H9 (cell line): ENCODE results near the gene RPS15. TPM values are rescaled to one million over a fixed set of nuclear protein-coding genes. Genes with fewer than 3 reads are reported as not detected.

Experiments used
- DNase-seq: peaks from one replicate; pipeline ENCODE4 v3.0.0-alpha.2; 2017
- H2AFZ ChIP-seq: one replicate; pipeline ENCODE4 v1.6.1; 2013; ENCODE audit warnings: mild to moderate bottlenecking, low read length, control low read depth, moderate library complexity
- H2AK5ac ChIP-seq: 2 replicates; pipeline ENCODE4 v1.6.1; 2013; ENCODE audit warnings: low read length, control low read depth, mixed read lengths; ENCODE audit not compliant: insufficient read length
- H2BK120ac ChIP-seq: one replicate; pipeline ENCODE4 v1.6.1; 2013; ENCODE audit warnings: low read depth, mild to moderate bottlenecking, low read length, control low read depth, inconsistent platforms; ENCODE audit not compliant: poor library complexity, severe bottlenecking
- H2BK12ac ChIP-seq: 2 replicates; pipeline ENCODE4 v1.6.1; 2013; ENCODE audit warnings: low read length, control low read depth, mixed read lengths, low read depth; ENCODE audit not compliant: insufficient read length
- H2BK15ac ChIP-seq: 2 replicates; pipeline ENCODE4 v1.6.1; 2013; ENCODE audit warnings: low read depth, low read length, control low read depth
- H2BK20ac ChIP-seq: one replicate; pipeline ENCODE4 v1.6.1; 2013; ENCODE audit warnings: low read depth, mild to moderate bottlenecking, low read length, control low read depth, inconsistent platforms; ENCODE audit not compliant: poor library complexity, severe bottlenecking
- H2BK5ac ChIP-seq: 2 replicates; pipeline ENCODE4 v1.6.1; 2013; ENCODE audit warnings: low read length, control low read depth, mixed read lengths; ENCODE audit not compliant: insufficient read length
- H3K14ac ChIP-seq: 2 replicates; pipeline ENCODE4 v1.6.1; 2013; ENCODE audit warnings: low read length, control low read depth; ENCODE audit not compliant: insufficient read depth
- H3K18ac ChIP-seq: 2 replicates; pipeline ENCODE4 v1.6.1; 2013; ENCODE audit warnings: low read depth, mild to moderate bottlenecking, mixed read lengths, low read length, control low read depth; ENCODE audit not compliant: insufficient read length
- H3K23ac ChIP-seq: 2 replicates; pipeline ENCODE4 v1.6.1; 2013; ENCODE audit warnings: low read length, control low read depth, mixed read lengths, low read depth; ENCODE audit not compliant: insufficient read length
- H3K23me2 ChIP-seq: 2 replicates; pipeline ENCODE4 v1.6.1; 2013; ENCODE audit warnings: low read depth, mild to moderate bottlenecking, mixed read lengths, low read length, control low read depth; ENCODE audit not compliant: insufficient read length, poor library complexity, severe bottlenecking
- H3K27ac ChIP-seq: 2 replicates; pipeline ENCODE4 v1.5.1; 2013; ENCODE audit warnings: low read length, control low read depth, mixed read lengths, low read depth; ENCODE audit not compliant: insufficient read length
- H3K27me3 ChIP-seq: 2 replicates; pipeline ENCODE4 v1.6.1; 2013; ENCODE audit warnings: low read length, control low read depth, inconsistent platforms; ENCODE audit not compliant: insufficient read depth
- H3K4ac ChIP-seq: 2 replicates; pipeline ENCODE4 v1.6.1; 2013; ENCODE audit warnings: low read depth, mild to moderate bottlenecking, control low read depth, inconsistent platforms, low read length, moderate library complexity
- H3K4me1 ChIP-seq: 2 replicates; pipeline ENCODE4 v1.6.1; 2013; ENCODE audit warnings: low read length, control low read depth, inconsistent platforms; ENCODE audit not compliant: insufficient read depth
- H3K4me2 ChIP-seq: 2 replicates; pipeline ENCODE4 v1.6.1; 2013; ENCODE audit warnings: low read length, control low read depth, mixed read lengths; ENCODE audit not compliant: insufficient read length, insufficient read depth
- H3K56ac ChIP-seq: 2 replicates; pipeline ENCODE4 v1.6.1; 2013; ENCODE audit warnings: low read depth, mild to moderate bottlenecking, mixed read lengths, low read length, control low read depth; ENCODE audit not compliant: insufficient read length
- H3K79me1 ChIP-seq: 2 replicates; pipeline ENCODE4 v1.6.1; 2013; ENCODE audit warnings: low read depth, mild to moderate bottlenecking, moderate library complexity, low read length, control low read depth, inconsistent platforms; ENCODE audit not compliant: insufficient read depth, poor library complexity, severe bottlenecking
- H3K79me2 ChIP-seq: 2 replicates; pipeline ENCODE4 v1.6.1; 2013; ENCODE audit warnings: low read length, control low read depth, inconsistent platforms; ENCODE audit not compliant: insufficient read depth
- H3K9ac ChIP-seq: 2 replicates; pipeline ENCODE4 v1.6.1; 2013; ENCODE audit warnings: low read length, control low read depth, mixed read lengths; ENCODE audit not compliant: insufficient read length; ENCODE audit errors: extremely low read depth
- H3K9me3 ChIP-seq: one replicate; pipeline ENCODE4 v1.6.1; 2013; ENCODE audit warnings: low read depth, low read length, inconsistent platforms; ENCODE audit not compliant: control insufficient read depth
- H3T11ph ChIP-seq: one replicate; pipeline ENCODE4 v1.6.1; 2013; ENCODE audit warnings: mild to moderate bottlenecking, low read length, control low read depth, inconsistent platforms
- H4K20me1 ChIP-seq: one replicate; pipeline ENCODE4 v1.6.1; 2013; ENCODE audit not compliant: control insufficient read depth, insufficient read length, insufficient read depth
- H4K5ac ChIP-seq: 2 replicates; pipeline ENCODE4 v1.6.1; 2013; ENCODE audit warnings: low read depth, mild to moderate bottlenecking, mixed read lengths, low read length, control low read depth; ENCODE audit not compliant: insufficient read length
- H4K8ac ChIP-seq: replicated peaks from 2 replicates; pipeline ENCODE4 v1.6.1; 2013; ENCODE audit warnings: low read length, control low read depth, mixed read lengths, low read depth; ENCODE audit not compliant: insufficient read length
- H4K91ac ChIP-seq: 2 replicates; pipeline ENCODE4 v1.6.1; 2013; ENCODE audit warnings: low read depth, mild to moderate bottlenecking, moderate library complexity, mixed read lengths, low read length, control low read depth; ENCODE audit not compliant: insufficient read length
- H3K27ac Mint-ChIP-seq, 3 experiments: 2 replicates in 2 of 3; 3 replicates in 1 of 3; pipeline ENCODE4 v1.8.0; 2020 to 2021; ENCODE audit warnings: mixed read lengths in 3 of 3, mild to moderate bottlenecking in 1 of 3, moderate library complexity in 1 of 3
- H3K27me3 Mint-ChIP-seq: 2 replicates; pipeline ENCODE4 v1.8.0; 2021; ENCODE audit warnings: low read depth, mild to moderate bottlenecking, moderate library complexity, mixed read lengths
- H3K36me3 Mint-ChIP-seq, 3 experiments: 2 replicates in 2 of 3; 3 replicates in 1 of 3; pipeline ENCODE4 v1.8.0; 2020 to 2021; ENCODE audit warnings: low read depth in 3 of 3, mixed read lengths in 3 of 3; ENCODE audit not compliant: insufficient read depth in 1 of 3
- H3K4me1 Mint-ChIP-seq, 2 experiments: 2 replicates each; pipeline ENCODE4 v1.8.0; 2020; ENCODE audit warnings: mixed read lengths in 2 of 2
- H3K4me3 Mint-ChIP-seq, 2 experiments: 2 replicates in 1 of 2; 3 replicates in 1 of 2; pipeline ENCODE4 v1.8.0; 2020 to 2021; ENCODE audit warnings: mild to moderate bottlenecking in 2 of 2, mixed read lengths in 2 of 2, moderate library complexity in 1 of 2
- H3K9me3 Mint-ChIP-seq, 2 experiments: 2 replicates in 1 of 2; 3 replicates in 1 of 2; pipeline ENCODE4 v1.8.0; 2020; ENCODE audit warnings: mild to moderate bottlenecking in 2 of 2, mixed read lengths in 2 of 2, moderate library complexity in 1 of 2
- WGBS: extraction: QIAGEN DNeasy Blood & Tissue Kit; methylation state at CpG from one replicate; pipeline ENCODE4 v1.1.7; 2013; ENCODE audit warnings: missing lambda C conversion rate, low lambda C conversion rate, mixed read lengths; ENCODE audit not compliant: insufficient read length; ENCODE audit errors: extremely low coverage; 5-methylcytosine and 5-hydroxymethylcytosine counted together
- total RNA-seq: library from RNA; stranded (reverse); gene quantifications from 2 replicates; pipeline ENCODE4 v1.2.1, GENCODE V29; 2021
- TF ChIP-seq, protein P1 (sequence below): fragments of 200-600 bp; sonication (generic); conservative IDR thresholded peaks from 3 replicates; pipeline ENCODE4 v1.8.0; 2021; ENCODE audit warnings: antibody characterized with exemption, mild to moderate bottlenecking

RPS15 gene
- total RNA-seq, 1 experiment from 2014 or later = 1,628 TPM

DNA sequence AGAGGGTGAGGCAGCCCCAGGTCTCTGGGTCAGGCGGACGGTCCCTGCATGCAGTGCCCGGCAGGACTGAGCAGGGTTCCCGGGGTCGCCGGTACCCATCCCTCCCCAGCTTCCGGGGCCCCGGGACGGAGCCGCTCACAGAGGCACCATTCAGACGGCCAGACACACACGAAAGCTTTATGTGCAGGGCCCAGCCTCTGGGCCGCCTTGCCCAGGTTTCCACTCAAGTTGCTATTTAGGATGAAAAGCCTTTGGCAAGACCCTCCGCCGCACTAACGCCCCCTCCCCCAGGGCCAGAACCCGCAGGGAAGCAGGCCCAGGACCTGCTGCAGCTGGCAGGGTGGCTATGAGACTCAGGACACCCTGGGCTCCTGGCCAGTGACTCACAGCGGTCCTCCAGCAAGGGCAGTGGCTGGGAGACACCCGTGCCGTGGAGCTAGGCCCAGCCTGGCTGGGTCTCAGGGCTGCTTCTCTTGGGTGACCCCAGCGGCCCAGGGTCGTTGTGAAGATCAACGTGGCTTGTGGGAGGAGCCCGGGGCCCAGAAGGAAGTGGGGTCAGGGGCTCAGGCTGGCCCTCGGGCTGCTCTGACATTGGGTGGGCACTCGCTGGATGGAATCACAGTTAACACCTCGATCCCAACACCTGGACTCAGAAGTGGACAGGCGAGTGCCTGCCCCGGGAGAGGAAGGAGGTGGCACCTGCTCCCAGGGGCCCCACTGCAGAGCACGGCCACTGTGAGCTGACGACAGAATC lies 36.0 kb downstream of the RPS15 start:
- Histone ChIP-seq H3T11ph (no peak overlapping the region), H3K27me3 (peaks cover 16% of the 10 kb centered on the region; the same call in 1 of the 2 replicates), H4K5ac (no peak overlapping the region), H2BK15ac (no peak overlapping the region), H2BK120ac (no peak overlapping the region), H3K9me3 (no peaks in the 10 kb centered on the region), H3K79me2 (no peaks in the 10 kb centered on the region), H3K79me1 (no peaks in the 10 kb centered on the region), H2BK20ac (no peak overlapping the region), H3K4me1 (no peaks in the 10 kb centered on the region), H3K4ac (no peak overlapping the region), H3K14ac (no peak overlapping the region), H3K27ac (no peak overlapping the region), H4K8ac (no peak overlapping the region), H2BK5ac (no peak overlapping the region), H3K18ac (no peak overlapping the region), H3K9ac (no peak overlapping the region), H4K91ac (no peak overlapping the region), H2AK5ac (no peak overlapping the region), H2AFZ (no peak overlapping the region), H3K23me2 (peaks cover 12% of the 10 kb centered on the region), H3K23ac (no peak overlapping the region), H2BK12ac (no peak overlapping the region), H3K56ac (no peak overlapping the region), H4K20me1 (peaks cover 3% of the 10 kb centered on the region), H3K4me2 (no peak overlapping the region)
- TF ChIP-seq, protein P1, sequence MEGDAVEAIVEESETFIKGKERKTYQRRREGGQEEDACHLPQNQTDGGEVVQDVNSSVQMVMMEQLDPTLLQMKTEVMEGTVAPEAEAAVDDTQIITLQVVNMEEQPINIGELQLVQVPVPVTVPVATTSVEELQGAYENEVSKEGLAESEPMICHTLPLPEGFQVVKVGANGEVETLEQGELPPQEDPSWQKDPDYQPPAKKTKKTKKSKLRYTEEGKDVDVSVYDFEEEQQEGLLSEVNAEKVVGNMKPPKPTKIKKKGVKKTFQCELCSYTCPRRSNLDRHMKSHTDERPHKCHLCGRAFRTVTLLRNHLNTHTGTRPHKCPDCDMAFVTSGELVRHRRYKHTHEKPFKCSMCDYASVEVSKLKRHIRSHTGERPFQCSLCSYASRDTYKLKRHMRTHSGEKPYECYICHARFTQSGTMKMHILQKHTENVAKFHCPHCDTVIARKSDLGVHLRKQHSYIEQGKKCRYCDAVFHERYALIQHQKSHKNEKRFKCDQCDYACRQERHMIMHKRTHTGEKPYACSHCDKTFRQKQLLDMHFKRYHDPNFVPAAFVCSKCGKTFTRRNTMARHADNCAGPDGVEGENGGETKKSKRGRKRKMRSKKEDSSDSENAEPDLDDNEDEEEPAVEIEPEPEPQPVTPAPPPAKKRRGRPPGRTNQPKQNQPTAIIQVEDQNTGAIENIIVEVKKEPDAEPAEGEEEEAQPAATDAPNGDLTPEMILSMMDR = no peak
- peaks cover 37% of the 10 kb centered on the region for H3K27me3 Mint-ChIP-seq
- peaks cover 2 to 18% of the 10 kb centered on the region in 2 experiments; a peak in 3 of 4 replicates for H3K4me1 Mint-ChIP-seq
- H3K9me3 Mint-ChIP-seq = no peaks in the 10 kb centered on the region
- WGBS = no CpG with 5 or more reads among the region's 31 CpGs
- no peak for DNase-seq
- H3K4me3 Mint-ChIP-seq = no peak overlapping the region
- H3K27ac Mint-ChIP-seq = no peak overlapping the region
- peaks cover 5 to 13% (median 10%) of the 10 kb centered on the region in 3 experiments; a peak in 6 of 7 replicates for H3K36me3 Mint-ChIP-seq
